SK-N-SH (cell line): Measurements from ENCODE around the gene SHMT2. TPM values are rescaled to one million over a fixed set of nuclear protein-coding genes. Genes with fewer than 3 reads are reported as not detected.

Source experiments
- CTCF ChIA-PET: fragments of 300-600, 350-600 bp; formaldehyde crosslinking; extraction: SDS; loops from one replicate; lab custom pipeline; 2021; lab: Yijun Ruan, JAX
- POLR2A ChIA-PET: fragments of 350-600 bp; sonication (Branson Sonifier 250); formaldehyde crosslinking; extraction: SDS; loops from one replicate; lab custom pipeline; 2020; ENCODE audit warnings: antibody characterized with exemption, inconsistent platforms; lab: Yijun Ruan, JAX
- DNase-seq: peaks from one replicate; pipeline ENCODE4 v3.0.0; 2012
- H2AFZ ChIP-seq: fragments of 200-600 bp; sonication (generic); 2 replicates; pipeline ENCODE4 v1.8.1; 2016; ENCODE audit warnings: antibody characterized with exemption, mild to moderate bottlenecking, low read depth
- H3F3A ChIP-seq: fragments of 200-600 bp; sonication (generic); replicated peaks from 2 replicates; pipeline ENCODE3; 2016; ENCODE audit warnings: antibody characterized with exemption, mild to moderate bottlenecking; ENCODE audit not compliant: insufficient read depth
- H3K27ac ChIP-seq, 2 experiments: fragments of 200-500 bp in 1 of 2; fragments of 200-600 bp in 1 of 2; sonication (Bioruptor generic) in 1 of 2; sonication (generic), shearing (Covaris generic) in 1 of 2; 2 replicates each; pipeline versions ENCODE4 v1.5.1 to v1.6.1; 2014 to 2016; ENCODE audit warnings: low read depth in 2 of 2, inconsistent platforms in 1 of 2, low read length in 1 of 2, mild to moderate bottlenecking in 1 of 2, mixed read lengths in 1 of 2
- H3K27me3 ChIP-seq: fragments of 200-600 bp; sonication (generic), shearing (Covaris generic); 2 replicates; pipeline ENCODE4 v1.6.1; 2016; ENCODE audit warnings: mixed run types; ENCODE audit not compliant: insufficient read depth
- H3K36me3 ChIP-seq, 2 experiments: fragments of 200-500 bp in 1 of 2; fragments of 200-600 bp in 1 of 2; sonication (Bioruptor generic) in 1 of 2; sonication (generic) in 1 of 2; replicated peaks in 1 of 2; 2 replicates each; pipeline versions ENCODE3 to v1.5.1; 2014 to 2016; ENCODE audit warnings: low read length in 1 of 2, mild to moderate bottlenecking in 1 of 2; ENCODE audit not compliant: insufficient read depth in 2 of 2, control insufficient read depth in 1 of 2
- H3K4me1 ChIP-seq, 2 experiments: fragments of 200-500 bp in 1 of 2; fragments of 200-600 bp in 1 of 2; sonication (Bioruptor generic) in 1 of 2; sonication (generic), shearing (Covaris generic) in 1 of 2; 2 replicates each; pipeline versions ENCODE4 v1.5.1 to v1.6.1; 2014 to 2016; ENCODE audit warnings: low read depth in 1 of 2, low read length in 1 of 2, mixed run types in 1 of 2; ENCODE audit not compliant: insufficient read depth in 2 of 2, control insufficient read depth in 1 of 2
- H3K4me2 ChIP-seq: fragments of 200-600 bp; sonication (generic), shearing (Covaris generic); 2 replicates; pipeline ENCODE4 v1.6.1; 2017; ENCODE audit warnings: mixed run types
- H3K4me3 ChIP-seq, 2 experiments: fragments of 200-500 bp in 1 of 2; fragments of 200-600 bp in 1 of 2; sonication (Bioruptor generic) in 1 of 2; sonication (generic), shearing (Covaris generic) in 1 of 2; 2 replicates each; pipeline versions ENCODE4 v1.5.1 to v1.8.1; 2014 to 2016; ENCODE audit warnings: low read depth in 2 of 2, inconsistent platforms in 1 of 2, low read length in 1 of 2, mild to moderate bottlenecking in 1 of 2, mixed read lengths in 1 of 2, moderate library complexity in 1 of 2
- H3K79me2 ChIP-seq: fragments of 200-600 bp; sonication (generic); 2 replicates; pipeline ENCODE4 v1.8.1; 2017; ENCODE audit warnings: mild to moderate bottlenecking; ENCODE audit not compliant: insufficient read depth
- H3K9ac ChIP-seq: fragments of 200-600 bp; sonication (generic); 2 replicates; pipeline ENCODE4 v1.6.1; 2017; ENCODE audit warnings: mixed run types
- H3K9me2 ChIP-seq: fragments of 200-600 bp; sonication (generic); 2 replicates; pipeline ENCODE4 v1.6.1; 2017; ENCODE audit warnings: mixed run types
- H3K9me3 ChIP-seq: fragments of 200-600 bp; sonication (generic); 2 replicates; pipeline ENCODE4 v1.6.1; 2017; ENCODE audit warnings: mixed run types, mild to moderate bottlenecking, moderate library complexity
- H4K20me1 ChIP-seq: fragments of 200-600 bp; sonication (generic); 2 replicates; pipeline ENCODE4 v1.6.1; 2017; ENCODE audit warnings: mild to moderate bottlenecking, mixed run types; ENCODE audit not compliant: insufficient read depth
- CHD2 ChIP-seq: fragments of 150-350 bp; IDR thresholded peaks from 2 replicates; pipeline ENCODE4 v1.6.1; 2018; ENCODE audit warnings: low read length; ENCODE audit not compliant: partially characterized antibody
- ELF1 ChIP-seq: IDR thresholded peaks from 2 replicates; pipeline ENCODE4 v1.4.0; 2012
- EP300 ChIP-seq, 2 experiments: IDR thresholded peaks; 2 replicates each; pipeline versions ENCODE4 v1.4.0 to v1.6.1; 2012; ENCODE audit warnings: borderline replicate concordance in 1 of 2, low read depth in 1 of 2, low read length in 1 of 2
- EZH2phosphoT487 ChIP-seq: fragments of 200-600 bp; sonication (generic); IDR thresholded peaks from 2 replicates; pipeline ENCODE4 v1.6.1; 2017; ENCODE audit warnings: low read depth, mixed run types, mild to moderate bottlenecking, antibody characterized with exemption, moderate library complexity, borderline replicate concordance
- FOSL2 ChIP-seq: IDR thresholded peaks from 2 replicates; pipeline ENCODE4 v1.4.0; 2012; ENCODE audit warnings: low read depth, mild to moderate bottlenecking, moderate library complexity, borderline replicate concordance
- FOXJ3 ChIP-seq: sonication (generic); formaldehyde crosslinking; IDR thresholded peaks from 2 replicates; pipeline ENCODE4 v1.5.1; 2020; ENCODE audit warnings: mild to moderate bottlenecking, missing genetic modification reagents
- FOXM1 ChIP-seq: IDR thresholded peaks from 2 replicates; pipeline ENCODE4 v1.4.0; 2012; ENCODE audit warnings: low read depth, mild to moderate bottlenecking
- GABPA ChIP-seq: IDR thresholded peaks from 2 replicates; pipeline ENCODE4 v1.4.0; 2012; ENCODE audit warnings: low read depth, mild to moderate bottlenecking
- GATA2 ChIP-seq: sonication (generic); formaldehyde crosslinking; IDR thresholded peaks from 2 replicates; pipeline ENCODE4 v1.5.0; 2020; ENCODE audit warnings: mild to moderate bottlenecking, missing genetic modification reagents
- NFIC ChIP-seq: IDR thresholded peaks from 2 replicates; pipeline ENCODE4 v1.4.0; 2012; ENCODE audit warnings: borderline replicate concordance
- RAD21 ChIP-seq: IDR thresholded peaks from 2 replicates; pipeline ENCODE4 v1.6.1; 2012; ENCODE audit warnings: mild to moderate bottlenecking, low read length
- RCOR1 ChIP-seq: fragments of 150-350 bp; IDR thresholded peaks from 2 replicates; pipeline ENCODE4 v1.6.1; 2017; ENCODE audit warnings: antibody characterized with exemption, low read length
- TCF12 ChIP-seq: IDR thresholded peaks from 2 replicates; pipeline ENCODE4 v1.4.0; 2012
- TEAD4 ChIP-seq: IDR thresholded peaks from 2 replicates; pipeline ENCODE4 v1.4.0; 2012; ENCODE audit warnings: mild to moderate bottlenecking, borderline replicate concordance; ENCODE audit not compliant: insufficient read depth
- WGBS: methylation state at CpG from one replicate; pipeline ENCODE4 v1.1.6; 2017; ENCODE audit warnings: low lambda C conversion rate; 5-methylcytosine and 5-hydroxymethylcytosine counted together
- polyA plus RNA-seq, 3 experiments: library from polyadenylated mRNA; depleted of rRNA; stranded (reverse); fragments of >200 nt; gene quantifications; 2 replicates each; pipeline ENCODE4 v1.2.3, GENCODE V29; 2012
- TF ChIP-seq, protein P1 (sequence below): IDR thresholded peaks from 2 replicates; pipeline ENCODE4 v1.4.0; 2012; ENCODE audit warnings: low read depth, borderline replicate concordance
- TF ChIP-seq, protein P2 (sequence below): fragments of 200-600 bp; sonication (generic); IDR thresholded peaks from 2 replicates; pipeline ENCODE4 v1.6.1; 2017; ENCODE audit warnings: antibody characterized with exemption, mild to moderate bottlenecking, moderate library complexity
- TF ChIP-seq, protein P3 (sequence below): fragments of 150-350 bp; IDR thresholded peaks from 2 replicates; pipeline ENCODE4 v1.6.1; 2017; ENCODE audit warnings: antibody characterized with exemption, low read length, low read depth, borderline replicate concordance
- TF ChIP-seq, protein P4 (sequence below): IDR thresholded peaks from 2 replicates; pipeline ENCODE4 v1.6.1; 2012; ENCODE audit warnings: mild to moderate bottlenecking, low read depth, low read length, moderate library complexity

SHMT2 gene
- polyA plus RNA-seq, 1 of the 3 experiments (the other 2 are of a cell fraction), result 204 TPM

DNA sequence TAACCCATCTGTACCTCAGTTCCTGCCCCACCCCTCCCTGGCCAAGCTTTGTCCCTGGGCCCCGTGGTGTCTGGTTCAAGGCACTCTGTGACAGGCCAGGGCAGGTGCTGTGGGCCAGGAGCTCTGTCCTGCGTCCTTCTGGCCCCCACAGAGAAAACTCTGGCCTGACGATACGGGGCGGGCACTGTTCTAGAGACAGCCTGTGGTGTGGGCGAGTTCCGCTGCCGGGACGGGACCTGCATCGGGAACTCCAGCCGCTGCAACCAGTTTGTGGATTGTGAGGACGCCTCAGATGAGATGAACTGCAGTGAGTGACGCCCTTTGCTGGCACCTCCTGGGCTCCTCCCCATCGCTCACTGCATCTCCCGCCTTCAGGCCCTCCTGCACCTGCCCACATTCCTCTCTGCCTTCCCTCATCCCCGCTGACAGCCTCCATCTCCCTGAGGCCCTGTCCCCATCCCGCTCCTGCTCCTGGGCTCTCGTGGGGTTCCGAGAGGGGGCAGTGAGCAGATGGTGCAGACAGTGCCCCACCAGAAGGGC lies 35.7 kb upstream of the SHMT2 start:
- H3K4me2 ChIP-seq, result no peak overlapping the region
- no peak for DNase-seq
- CTCF ChIA-PET, result interaction anchor here (1.3 to 31.5 kb wide), 4 partner anchors 11 to 70 kb away, joined by 7 to 616 read pairs (median 30); partner anchors contain the start of gene LRP1-AS
- 87% methylated on average over 19 of the region's 19 CpGs for WGBS
- H3K9me3 ChIP-seq, result no peaks in the 10 kb centered on the region
- peaks cover 4% of the 10 kb centered on the region for H3F3A ChIP-seq
- no peak overlapping the region for H3K9ac ChIP-seq
- TF ChIP-seq GABPA (no peak), RAD21 (no peak), TEAD4 (no peak), EP300 (IDR thresholded peaks at IDR 0.05; ENCODE audit: borderline replicate concordance in 1 of 2, low read depth in 1 of 2, low read length in 1 of 2) (no peak), FOXJ3 (CRISPR knock-in tag) (no peak), RCOR1 (no peak), FOXM1 (no peak), CHD2 (no peak)
- TF ChIP-seq, protein P1, sequence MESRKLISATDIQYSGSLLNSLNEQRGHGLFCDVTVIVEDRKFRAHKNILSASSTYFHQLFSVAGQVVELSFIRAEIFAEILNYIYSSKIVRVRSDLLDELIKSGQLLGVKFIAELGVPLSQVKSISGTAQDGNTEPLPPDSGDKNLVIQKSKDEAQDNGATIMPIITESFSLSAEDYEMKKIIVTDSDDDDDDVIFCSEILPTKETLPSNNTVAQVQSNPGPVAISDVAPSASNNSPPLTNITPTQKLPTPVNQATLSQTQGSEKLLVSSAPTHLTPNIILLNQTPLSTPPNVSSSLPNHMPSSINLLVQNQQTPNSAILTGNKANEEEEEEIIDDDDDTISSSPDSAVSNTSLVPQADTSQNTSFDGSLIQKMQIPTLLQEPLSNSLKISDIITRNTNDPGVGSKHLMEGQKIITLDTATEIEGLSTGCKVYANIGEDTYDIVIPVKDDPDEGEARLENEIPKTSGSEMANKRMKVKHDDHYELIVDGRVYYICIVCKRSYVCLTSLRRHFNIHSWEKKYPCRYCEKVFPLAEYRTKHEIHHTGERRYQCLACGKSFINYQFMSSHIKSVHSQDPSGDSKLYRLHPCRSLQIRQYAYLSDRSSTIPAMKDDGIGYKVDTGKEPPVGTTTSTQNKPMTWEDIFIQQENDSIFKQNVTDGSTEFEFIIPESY, result no peak
- no peaks in the 10 kb centered on the region for H3K9me2 ChIP-seq
- H3K79me2 ChIP-seq, result no peaks in the 10 kb centered on the region
- H2AFZ ChIP-seq, result no peak overlapping the region
- no peaks in the 10 kb centered on the region for H3K4me1 ChIP-seq
- H4K20me1 ChIP-seq, result no peaks in the 10 kb centered on the region
- POLR2A ChIA-PET, result no interaction called here
- no peak overlapping the region for H3K4me3 ChIP-seq
- no peaks in the 10 kb centered on the region for H3K27me3 ChIP-seq
- H3K27ac ChIP-seq, result no peak overlapping the region
- peaks cover 7 to 88% of the 10 kb centered on the region in 2 experiments for H3K36me3 ChIP-seq

DNA sequence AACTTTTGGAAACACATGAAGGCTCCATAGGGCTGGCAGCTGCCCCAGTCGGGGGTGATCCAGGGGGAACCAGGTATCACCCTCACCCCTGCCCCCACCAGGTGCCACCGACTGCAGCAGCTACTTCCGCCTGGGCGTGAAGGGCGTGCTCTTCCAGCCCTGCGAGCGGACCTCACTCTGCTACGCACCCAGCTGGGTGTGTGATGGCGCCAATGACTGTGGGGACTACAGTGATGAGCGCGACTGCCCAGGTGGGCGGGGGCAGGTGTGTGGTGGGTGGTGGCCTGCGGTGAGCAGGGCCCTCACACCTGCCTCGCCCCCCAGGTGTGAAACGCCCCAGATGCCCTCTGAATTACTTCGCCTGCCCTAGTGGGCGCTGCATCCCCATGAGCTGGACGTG lies 35.3 kb upstream of the SHMT2 start:
- ChIA-PET CTCF (interaction anchor here (1.3 to 31.5 kb wide), 5 partner anchors 12 to 83 kb away, joined by 4 to 616 read pairs (median 12); partner anchors contain the start of genes LRP1-AS and STAT6), POLR2A (no interaction called here)
- H3K4me3 ChIP-seq, result no peak overlapping the region
- no peak overlapping the region for H3K4me2 ChIP-seq
- no peak overlapping the region for H2AFZ ChIP-seq
- H3K9ac ChIP-seq, result no peak overlapping the region
- H3K79me2 ChIP-seq, result no peaks in the 10 kb centered on the region
- DNase-seq, result no peak
- H3K27ac ChIP-seq, result no peak overlapping the region
- H3F3A ChIP-seq, result peaks cover 4% of the 10 kb centered on the region
- no peaks in the 10 kb centered on the region for H3K27me3 ChIP-seq
- H3K4me1 ChIP-seq, result no peaks in the 10 kb centered on the region
- 98% methylated on average over 7 of the region's 18 CpGs for WGBS
- no peaks in the 10 kb centered on the region for H4K20me1 ChIP-seq
- no peaks in the 10 kb centered on the region for H3K9me3 ChIP-seq
- H3K36me3 ChIP-seq, result peaks cover 7 to 88% of the 10 kb centered on the region in 2 experiments
- no peaks in the 10 kb centered on the region for H3K9me2 ChIP-seq
- TF ChIP-seq ELF1 (no peak), EZH2phosphoT487 (no peak), CHD2 (no peak), NFIC (no peak), GATA2 (CRISPR knock-in tag) (no peak), TEAD4 (no peak), FOSL2 (no peak), TCF12 (no peak)
- TF ChIP-seq, protein P2, sequence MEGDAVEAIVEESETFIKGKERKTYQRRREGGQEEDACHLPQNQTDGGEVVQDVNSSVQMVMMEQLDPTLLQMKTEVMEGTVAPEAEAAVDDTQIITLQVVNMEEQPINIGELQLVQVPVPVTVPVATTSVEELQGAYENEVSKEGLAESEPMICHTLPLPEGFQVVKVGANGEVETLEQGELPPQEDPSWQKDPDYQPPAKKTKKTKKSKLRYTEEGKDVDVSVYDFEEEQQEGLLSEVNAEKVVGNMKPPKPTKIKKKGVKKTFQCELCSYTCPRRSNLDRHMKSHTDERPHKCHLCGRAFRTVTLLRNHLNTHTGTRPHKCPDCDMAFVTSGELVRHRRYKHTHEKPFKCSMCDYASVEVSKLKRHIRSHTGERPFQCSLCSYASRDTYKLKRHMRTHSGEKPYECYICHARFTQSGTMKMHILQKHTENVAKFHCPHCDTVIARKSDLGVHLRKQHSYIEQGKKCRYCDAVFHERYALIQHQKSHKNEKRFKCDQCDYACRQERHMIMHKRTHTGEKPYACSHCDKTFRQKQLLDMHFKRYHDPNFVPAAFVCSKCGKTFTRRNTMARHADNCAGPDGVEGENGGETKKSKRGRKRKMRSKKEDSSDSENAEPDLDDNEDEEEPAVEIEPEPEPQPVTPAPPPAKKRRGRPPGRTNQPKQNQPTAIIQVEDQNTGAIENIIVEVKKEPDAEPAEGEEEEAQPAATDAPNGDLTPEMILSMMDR, result no peak
- TF ChIP-seq, protein P3, sequence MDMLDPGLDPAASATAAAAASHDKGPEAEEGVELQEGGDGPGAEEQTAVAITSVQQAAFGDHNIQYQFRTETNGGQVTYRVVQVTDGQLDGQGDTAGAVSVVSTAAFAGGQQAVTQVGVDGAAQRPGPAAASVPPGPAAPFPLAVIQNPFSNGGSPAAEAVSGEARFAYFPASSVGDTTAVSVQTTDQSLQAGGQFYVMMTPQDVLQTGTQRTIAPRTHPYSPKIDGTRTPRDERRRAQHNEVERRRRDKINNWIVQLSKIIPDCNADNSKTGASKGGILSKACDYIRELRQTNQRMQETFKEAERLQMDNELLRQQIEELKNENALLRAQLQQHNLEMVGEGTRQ, result no peak
- TF ChIP-seq, protein P4, sequence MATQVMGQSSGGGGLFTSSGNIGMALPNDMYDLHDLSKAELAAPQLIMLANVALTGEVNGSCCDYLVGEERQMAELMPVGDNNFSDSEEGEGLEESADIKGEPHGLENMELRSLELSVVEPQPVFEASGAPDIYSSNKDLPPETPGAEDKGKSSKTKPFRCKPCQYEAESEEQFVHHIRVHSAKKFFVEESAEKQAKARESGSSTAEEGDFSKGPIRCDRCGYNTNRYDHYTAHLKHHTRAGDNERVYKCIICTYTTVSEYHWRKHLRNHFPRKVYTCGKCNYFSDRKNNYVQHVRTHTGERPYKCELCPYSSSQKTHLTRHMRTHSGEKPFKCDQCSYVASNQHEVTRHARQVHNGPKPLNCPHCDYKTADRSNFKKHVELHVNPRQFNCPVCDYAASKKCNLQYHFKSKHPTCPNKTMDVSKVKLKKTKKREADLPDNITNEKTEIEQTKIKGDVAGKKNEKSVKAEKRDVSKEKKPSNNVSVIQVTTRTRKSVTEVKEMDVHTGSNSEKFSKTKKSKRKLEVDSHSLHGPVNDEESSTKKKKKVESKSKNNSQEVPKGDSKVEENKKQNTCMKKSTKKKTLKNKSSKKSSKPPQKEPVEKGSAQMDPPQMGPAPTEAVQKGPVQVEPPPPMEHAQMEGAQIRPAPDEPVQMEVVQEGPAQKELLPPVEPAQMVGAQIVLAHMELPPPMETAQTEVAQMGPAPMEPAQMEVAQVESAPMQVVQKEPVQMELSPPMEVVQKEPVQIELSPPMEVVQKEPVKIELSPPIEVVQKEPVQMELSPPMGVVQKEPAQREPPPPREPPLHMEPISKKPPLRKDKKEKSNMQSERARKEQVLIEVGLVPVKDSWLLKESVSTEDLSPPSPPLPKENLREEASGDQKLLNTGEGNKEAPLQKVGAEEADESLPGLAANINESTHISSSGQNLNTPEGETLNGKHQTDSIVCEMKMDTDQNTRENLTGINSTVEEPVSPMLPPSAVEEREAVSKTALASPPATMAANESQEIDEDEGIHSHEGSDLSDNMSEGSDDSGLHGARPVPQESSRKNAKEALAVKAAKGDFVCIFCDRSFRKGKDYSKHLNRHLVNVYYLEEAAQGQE, result no peak
